ENCODE data around the gene TEX13D.

Gene TEX13D

GRCh38 chrX:124342174-124342867 lies 9.9 kb downstream of the TEX13D start:
- H3K9me3 Mint-ChIP-seq: no peaks in the 10 kb centered on the region
- peak; percentile 9 for ATAC-seq
- no peaks in the 10 kb centered on the region for H3K27me3 Mint-ChIP-seq
- peak overlapping the region; percentile 85 to 87 for H3K27ac Mint-ChIP-seq
- no peak for DNase-seq
- H3K4me1 Mint-ChIP-seq: peaks cover 68% of the 10 kb centered on the region
- H3K4me3 Mint-ChIP-seq: peak overlapping the region; percentile 38 to 82

- Mint-ChIP-seq H3K27me3 (no peaks in the 10 kb centered on the region), H3K4me3 (peak overlapping the region; percentile 38 to 82), H3K27ac (peak overlapping the region; percentile 85 to 87), H3K9me3 (no peaks in the 10 kb centered on the region), H3K4me1 (peaks cover 61% of the 10 kb centered on the region)
- no peak for DNase-seq
- no peak for ATAC-seq
These were observed 10.6 kb downstream of the TEX13D start for GRCh38 chrX:124343016-124343415.

GRCh38 chrX:124344246-124344645 lies 11.8 kb downstream of the TEX13D start:
- ATAC-seq (no peak), DNase-seq (no peak)
- Mint-ChIP-seq H3K4me3 (peak overlapping the region; percentile 82 to 83), H3K4me1 (peaks cover 58% of the 10 kb centered on the region), H3K9me3 (no peaks in the 10 kb centered on the region), H3K27ac (peak overlapping the region in 1 of 2 donors; percentile 81), H3K27me3 (no peaks in the 10 kb centered on the region)

DNA sequence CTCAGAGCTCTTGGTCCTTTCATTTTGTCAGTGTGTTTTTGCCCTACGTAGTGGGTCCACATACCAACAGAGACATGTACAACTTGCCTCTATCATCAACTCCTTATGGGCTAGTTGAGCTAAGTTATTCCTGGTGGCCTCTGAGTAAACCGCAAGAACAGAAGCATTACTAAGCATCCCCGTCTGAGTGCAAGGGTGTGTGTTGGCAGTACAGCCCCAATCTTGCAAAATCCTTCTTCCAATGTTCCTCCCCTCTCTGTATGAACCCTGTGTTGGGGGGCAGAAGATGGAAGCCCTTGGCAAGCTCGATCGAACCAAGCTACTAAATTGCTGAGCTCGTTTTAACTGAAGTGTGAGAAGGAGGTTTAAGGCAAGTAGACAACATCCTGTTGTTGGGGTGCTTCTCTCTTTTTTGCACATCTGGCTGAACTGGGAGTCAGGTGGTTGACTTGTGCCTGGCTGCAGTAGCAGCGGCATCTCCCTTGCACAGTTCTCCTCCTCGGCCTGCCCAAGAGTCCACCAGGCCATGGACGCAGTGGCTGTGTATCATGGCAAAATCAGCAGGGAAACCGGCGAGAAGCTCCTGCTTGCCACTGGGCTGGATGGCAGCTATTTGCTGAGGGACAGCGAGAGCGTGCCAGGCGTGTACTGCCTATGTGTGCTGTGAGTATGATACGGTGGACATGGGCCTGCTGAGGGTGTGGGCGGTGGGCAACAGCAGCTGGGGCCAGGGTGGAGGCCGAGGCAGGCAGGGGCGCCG lies 13.8 kb downstream of the TEX13D start, which contains the start of gene SH2D1A:
Gene SH2D1A, plus strand, starts transcription at position 447 of the 760 bp plus-strand sequence. Its CDS starts 80 bp downstream, at position 527.
- H3K27me3 Mint-ChIP-seq: no peaks in the 10 kb centered on the region
- ATAC-seq: peak; percentile 63
- no peaks in the 10 kb centered on the region for H3K9me3 Mint-ChIP-seq
- peaks cover 48% of the 10 kb centered on the region for H3K4me1 Mint-ChIP-seq
- H3K4me3 Mint-ChIP-seq: peak within 1 kb of the TSS; percentile 90 to 94
- peak within 1 kb of the TSS; percentile 95 to 98 for H3K27ac Mint-ChIP-seq
- DNase-seq: peak in 1 of 2 donors; percentile 39

DNA sequence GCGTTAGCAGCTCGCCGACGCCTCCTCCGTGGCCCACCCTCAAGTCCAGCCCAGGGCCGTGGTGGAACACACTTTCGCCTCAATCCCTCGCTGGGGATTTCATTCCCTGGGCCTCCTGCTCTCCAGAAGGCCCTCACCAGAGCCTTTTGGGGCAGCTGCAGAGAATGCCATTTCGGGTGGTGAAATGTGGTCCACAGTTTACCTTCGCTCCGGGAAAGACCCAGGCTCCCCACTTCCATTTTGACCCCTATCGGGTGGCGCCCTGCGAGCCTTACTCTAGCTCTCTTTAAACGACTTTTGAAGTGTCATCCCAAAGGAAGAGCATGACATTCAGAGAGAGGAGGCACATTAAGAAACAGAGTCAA lies 14.4 kb downstream of the TEX13D start:
- peak; percentile 16 for ATAC-seq
- H3K4me1 Mint-ChIP-seq: peaks cover 47% of the 10 kb centered on the region
- no peaks in the 10 kb centered on the region for H3K9me3 Mint-ChIP-seq
- no peaks in the 10 kb centered on the region for H3K27me3 Mint-ChIP-seq
- H3K4me3 Mint-ChIP-seq: peak overlapping the region; percentile 90 to 94
- H3K27ac Mint-ChIP-seq: peak overlapping the region; percentile 95 to 98
- DNase-seq: no peak

- peak in 1 of 2 donors; percentile 35 for DNase-seq
- peak; percentile 65 for ATAC-seq
- H3K9me3 Mint-ChIP-seq: no peaks in the 10 kb centered on the region
- peaks cover 43% of the 10 kb centered on the region for H3K4me1 Mint-ChIP-seq
- peak overlapping the region; percentile 90 to 94 for H3K4me3 Mint-ChIP-seq
- H3K27ac Mint-ChIP-seq: peak overlapping the region; percentile 95 to 98
- no peaks in the 10 kb centered on the region for H3K27me3 Mint-ChIP-seq
These were observed 14.8 kb downstream of the TEX13D start for GRCh38 chrX:124347242-124347641.

DNA sequence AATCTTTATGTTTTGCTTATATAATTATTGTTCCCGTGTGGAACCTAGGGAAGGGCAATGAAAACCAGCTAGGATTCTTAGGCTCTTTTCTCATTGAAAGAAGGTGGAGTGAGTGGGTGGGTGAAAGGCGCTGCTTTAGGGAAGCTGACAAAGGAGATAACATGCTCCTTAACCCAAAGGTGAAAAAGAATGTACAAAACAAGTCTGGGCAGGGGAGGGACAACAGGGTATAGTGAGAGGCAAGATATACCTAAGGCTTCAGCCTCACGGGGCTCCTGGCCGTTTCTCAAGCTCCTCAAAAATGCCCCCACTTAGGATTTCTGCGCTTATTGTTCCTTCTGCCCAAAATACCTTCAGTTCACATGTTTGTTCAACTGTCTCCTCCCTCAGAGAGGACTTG lies 15.7 kb downstream of the TEX13D start:
- no peak for DNase-seq
- no peaks in the 10 kb centered on the region for H3K27me3 Mint-ChIP-seq
- peak overlapping the region; percentile 94 to 97 for H3K27ac Mint-ChIP-seq
- peak overlapping the region; percentile 87 to 90 for H3K4me3 Mint-ChIP-seq
- H3K9me3 Mint-ChIP-seq: no peaks in the 10 kb centered on the region
- H3K4me1 Mint-ChIP-seq: peaks cover 43% of the 10 kb centered on the region
- no peak for ATAC-seq

DNA sequence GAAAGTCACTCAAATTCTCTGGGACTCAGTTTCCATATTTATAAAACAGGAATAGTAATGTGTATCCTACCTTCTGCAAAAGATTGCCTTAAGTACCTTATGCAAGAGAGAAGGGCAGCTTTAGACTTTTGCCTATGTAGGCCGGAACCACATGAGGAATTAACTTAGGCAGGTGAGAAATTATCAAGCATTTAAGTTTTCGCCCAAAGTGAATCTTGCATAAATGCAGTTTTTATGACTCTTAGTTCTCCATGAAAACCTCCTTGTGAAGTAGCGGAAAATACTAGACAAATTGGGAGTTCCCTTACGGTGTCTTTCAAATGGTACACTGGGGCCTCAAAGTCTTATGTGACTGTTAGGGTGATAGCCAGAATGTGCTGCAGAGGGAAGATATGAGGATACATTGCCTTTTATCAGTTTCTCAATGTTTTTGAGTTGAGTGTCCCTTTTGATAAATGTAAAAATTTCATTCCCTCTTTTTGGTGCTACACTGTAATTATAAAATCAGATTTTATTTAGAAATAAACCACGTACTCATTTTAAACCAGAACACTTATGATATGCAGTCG lies 16.5 kb downstream of the TEX13D start:
- Mint-ChIP-seq H3K9me3 (no peaks in the 10 kb centered on the region), H3K4me1 (peaks cover 41% of the 10 kb centered on the region), H3K27ac (peak overlapping the region; percentile 69 to 97), H3K27me3 (no peaks in the 10 kb centered on the region), H3K4me3 (peak overlapping the region; percentile 87 to 90)
- ATAC-seq (peak; percentile 34), DNase-seq (no peak)

DNA sequence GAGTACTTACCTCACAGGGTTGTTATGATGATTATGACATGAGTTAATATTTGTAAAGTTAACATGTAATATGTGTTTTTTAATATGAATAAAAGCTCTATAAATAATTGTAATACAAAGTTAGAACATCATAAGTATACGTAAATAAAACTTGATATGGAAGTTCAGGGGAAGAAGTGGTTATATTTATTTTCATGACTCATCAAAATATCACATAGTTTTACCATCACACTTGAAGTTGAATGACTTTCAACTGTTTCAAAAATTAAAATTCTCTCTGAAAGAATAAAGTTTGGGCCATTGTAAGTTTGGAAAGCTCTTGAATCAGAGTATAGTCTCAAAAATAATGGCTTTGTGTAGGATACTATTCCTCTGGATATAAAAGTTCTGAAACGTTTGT lies 22.2 kb downstream of the TEX13D start:
- ATAC-seq (no peak), DNase-seq (no peak)
- Mint-ChIP-seq H3K27ac (no peak overlapping the region), H3K9me3 (no peaks in the 10 kb centered on the region), H3K27me3 (no peaks in the 10 kb centered on the region), H3K4me1 (peaks cover 56% of the 10 kb centered on the region), H3K4me3 (peak overlapping the region; percentile 80 to 86)

DNA sequence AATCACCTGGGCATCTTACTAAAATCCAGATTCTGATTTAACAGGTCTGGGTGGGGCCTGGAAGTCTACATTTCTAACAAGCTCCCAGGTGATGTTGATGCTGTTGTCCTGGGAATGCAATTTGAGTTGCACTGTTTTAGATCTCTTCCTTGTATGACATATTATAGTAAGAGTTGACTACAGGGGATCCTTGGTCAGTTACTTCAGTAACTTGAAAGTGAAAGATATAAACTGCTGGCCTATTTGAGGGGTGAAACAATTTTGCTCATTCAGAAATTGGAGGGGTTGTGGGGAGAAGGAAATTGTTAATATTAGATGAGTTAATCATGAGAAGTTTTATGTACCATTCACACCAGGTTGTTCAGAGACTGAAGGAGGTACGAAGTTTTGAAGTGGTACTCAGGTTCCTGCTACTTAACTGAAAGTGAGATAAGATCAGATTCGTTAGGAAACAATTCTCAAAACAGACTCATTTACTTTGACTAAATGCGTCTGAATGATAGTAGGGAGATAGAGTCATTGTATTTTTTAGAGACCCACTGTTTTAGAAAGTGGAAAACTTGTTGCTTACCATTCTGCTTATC lies 26.4 kb downstream of the TEX13D start:
- peak overlapping the region; percentile 45 to 87 for H3K27ac Mint-ChIP-seq
- H3K4me1 Mint-ChIP-seq: peaks cover 62% of the 10 kb centered on the region
- DNase-seq (no peak), ATAC-seq (peak; percentile 76)
- H3K27me3 Mint-ChIP-seq: no peaks in the 10 kb centered on the region
- peak overlapping the region; percentile 64 to 77 for H3K4me3 Mint-ChIP-seq
- no peaks in the 10 kb centered on the region for H3K9me3 Mint-ChIP-seq

DNA sequence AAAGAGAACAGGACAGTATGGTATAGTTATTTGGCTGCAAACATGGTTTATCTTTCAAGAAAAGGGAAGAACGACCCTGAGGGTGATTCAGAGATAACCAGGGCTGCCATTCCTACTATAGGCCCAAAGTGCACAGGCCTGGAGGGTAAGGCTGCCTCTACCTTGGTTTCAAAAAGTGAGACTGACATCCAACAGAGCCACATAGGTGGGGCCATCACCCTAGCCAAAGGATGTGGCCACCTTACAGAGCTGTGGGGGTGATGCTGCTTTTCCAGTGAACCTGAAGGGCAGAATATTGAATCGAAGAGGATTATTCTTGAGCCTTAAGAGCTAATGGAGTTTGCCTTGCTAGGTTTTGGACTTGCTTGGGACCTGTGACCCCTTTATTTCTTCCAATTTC lies 29.6 kb downstream of the TEX13D start:
- H3K4me3 Mint-ChIP-seq: peak overlapping the region; percentile 34 to 74
- ATAC-seq (peak; percentile 94), DNase-seq (peak in 1 of 2 donors; percentile 38)
- peaks cover 49% of the 10 kb centered on the region for H3K4me1 Mint-ChIP-seq
- H3K9me3 Mint-ChIP-seq: no peaks in the 10 kb centered on the region
- H3K27ac Mint-ChIP-seq: peak overlapping the region in 1 of 2 donors; percentile 71
- H3K27me3 Mint-ChIP-seq: no peaks in the 10 kb centered on the region

DNA sequence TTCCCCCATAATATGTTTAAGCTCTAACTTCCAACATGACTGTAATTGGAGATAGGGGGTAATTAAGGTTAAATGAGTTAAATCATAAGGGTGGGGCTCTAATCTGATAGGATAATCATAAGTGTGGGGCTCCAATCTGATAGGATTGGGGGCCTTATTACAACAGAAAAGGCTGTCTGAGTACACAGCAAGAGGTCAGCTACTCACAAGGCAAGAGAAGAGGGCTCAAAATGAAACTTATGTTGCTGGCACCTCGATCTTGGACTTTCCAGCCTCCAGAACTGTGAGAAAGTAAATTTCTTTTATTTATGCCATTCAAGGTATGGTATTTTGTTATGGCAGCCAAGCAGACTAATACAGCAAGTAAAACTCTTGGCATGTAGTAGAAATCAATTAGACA lies 30.3 kb downstream of the TEX13D start:
- DNase-seq: no peak
- ATAC-seq: no peak
- no peaks in the 10 kb centered on the region for H3K9me3 Mint-ChIP-seq
- peaks cover 42% of the 10 kb centered on the region for H3K4me1 Mint-ChIP-seq
- H3K4me3 Mint-ChIP-seq: peak overlapping the region; percentile 48 to 74
- peak overlapping the region; percentile 53 to 71 for H3K27ac Mint-ChIP-seq
- no peaks in the 10 kb centered on the region for H3K27me3 Mint-ChIP-seq

- no peaks in the 10 kb centered on the region for H3K27me3 Mint-ChIP-seq
- H3K4me1 Mint-ChIP-seq: peaks cover 18% of the 10 kb centered on the region
- no peak for ATAC-seq
- no peaks in the 10 kb centered on the region for H3K9me3 Mint-ChIP-seq
- no peak overlapping the region for H3K27ac Mint-ChIP-seq
- no peak overlapping the region for H3K4me3 Mint-ChIP-seq
- DNase-seq: no peak
These were observed 37.3 kb downstream of the TEX13D start for GRCh38 chrX:124369722-124370121.

DNA sequence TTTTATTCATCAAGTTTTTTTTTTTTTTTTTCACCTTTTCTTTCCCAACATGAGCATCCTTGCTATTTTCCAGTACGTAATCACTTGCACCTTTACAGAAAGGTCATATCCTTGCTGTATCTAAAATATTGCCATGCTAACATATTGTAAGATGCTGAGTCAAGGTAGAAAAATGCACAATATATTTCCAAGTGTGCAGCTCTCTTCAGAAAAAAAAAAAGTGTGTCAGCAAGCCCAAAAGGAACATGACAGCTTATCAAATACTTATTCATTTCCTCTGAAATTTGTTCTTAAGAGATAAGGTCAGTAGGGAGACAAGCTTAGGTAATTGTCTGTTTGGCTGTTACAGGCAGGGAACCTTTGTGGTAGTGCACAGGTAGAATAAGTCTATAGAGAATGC lies 40.9 kb downstream of the TEX13D start:
- DNase-seq: no peak
- peaks cover 19% of the 10 kb centered on the region for H3K4me1 Mint-ChIP-seq
- H3K27ac Mint-ChIP-seq: no peak overlapping the region
- no peaks in the 10 kb centered on the region for H3K9me3 Mint-ChIP-seq
- no peak overlapping the region for H3K4me3 Mint-ChIP-seq
- no peaks in the 10 kb centered on the region for H3K27me3 Mint-ChIP-seq
- no peak for ATAC-seq

- no peak overlapping the region for H3K27ac Mint-ChIP-seq
- ATAC-seq: no peak
These were observed 46.2 kb downstream of the TEX13D start for GRCh38 chrX:124378643-124379042.

More at GRCh38 chrX:124378643-124379042, 46.2 kb downstream of the TEX13D start:
- no peak for DNase-seq
- no peaks in the 10 kb centered on the region for H3K9me3 Mint-ChIP-seq
- H3K27me3 Mint-ChIP-seq: no peaks in the 10 kb centered on the region
- H3K4me3 Mint-ChIP-seq: no peak overlapping the region
- peaks cover 6% of the 10 kb centered on the region for H3K4me1 Mint-ChIP-seq
